Immature natural killer cell (primary cell): ENCODE data around the gene TRAIP. TPM values are rescaled to one million over a fixed set of nuclear protein-coding genes. Genes with fewer than 3 reads are reported as not detected.

Experiments used
- DNase-seq, 3 donors: peaks; one replicate each; pipeline ENCODE4 v3.0.0; 2022; ENCODE audit warnings: mixed read lengths in 1 of 3
- H3K27ac Mint-ChIP-seq, 6 donors: one replicate each; pipeline ENCODE4 v1.8.0; 2020; ENCODE audit warnings: mixed read lengths in 6 of 6, mild to moderate bottlenecking in 5 of 6, inconsistent platforms in 4 of 6, moderate library complexity in 3 of 6
- H3K27me3 Mint-ChIP-seq, 3 donors: one replicate each; pipeline ENCODE4 v1.8.0; 2020 to 2021; ENCODE audit warnings: low read depth in 3 of 3, mild to moderate bottlenecking in 3 of 3, mixed read lengths in 3 of 3, moderate library complexity in 3 of 3, inconsistent platforms in 1 of 3
- H3K36me3 Mint-ChIP-seq, 3 donors: one replicate each; pipeline ENCODE4 v1.8.0; 2020; ENCODE audit warnings: mixed read lengths in 3 of 3, inconsistent platforms in 2 of 3, mild to moderate bottlenecking in 2 of 3
- H3K4me1 Mint-ChIP-seq, 2 donors: one replicate each; pipeline ENCODE4 v1.8.0; 2020; ENCODE audit warnings: inconsistent platforms in 2 of 2, mild to moderate bottlenecking in 2 of 2, mixed read lengths in 2 of 2, moderate library complexity in 1 of 2
- H3K4me3 Mint-ChIP-seq, 5 donors: one replicate each; pipeline ENCODE4 v1.8.0; 2020; ENCODE audit warnings: mild to moderate bottlenecking in 5 of 5, mixed read lengths in 5 of 5, inconsistent platforms in 3 of 5, moderate library complexity in 3 of 5
- H3K9me3 Mint-ChIP-seq, 6 donors: one replicate each; pipeline ENCODE4 v1.8.0; 2020; ENCODE audit warnings: mild to moderate bottlenecking in 6 of 6, mixed read lengths in 6 of 6, inconsistent platforms in 4 of 6, moderate library complexity in 3 of 6
- polyA plus RNA-seq, 3 donors: library from polyadenylated mRNA; unstranded; fragments of 300-500 nt; fragmentation: Illumina TruSeq; gene quantifications; one replicate each; pipeline ENCODE4 v1.2.3, GENCODE V29; 2021

The TRAIP gene
- polyA plus RNA-seq, 3 donors from 2014 or later = 1.4 to 1.5 TPM; not detected in 1

DNA sequence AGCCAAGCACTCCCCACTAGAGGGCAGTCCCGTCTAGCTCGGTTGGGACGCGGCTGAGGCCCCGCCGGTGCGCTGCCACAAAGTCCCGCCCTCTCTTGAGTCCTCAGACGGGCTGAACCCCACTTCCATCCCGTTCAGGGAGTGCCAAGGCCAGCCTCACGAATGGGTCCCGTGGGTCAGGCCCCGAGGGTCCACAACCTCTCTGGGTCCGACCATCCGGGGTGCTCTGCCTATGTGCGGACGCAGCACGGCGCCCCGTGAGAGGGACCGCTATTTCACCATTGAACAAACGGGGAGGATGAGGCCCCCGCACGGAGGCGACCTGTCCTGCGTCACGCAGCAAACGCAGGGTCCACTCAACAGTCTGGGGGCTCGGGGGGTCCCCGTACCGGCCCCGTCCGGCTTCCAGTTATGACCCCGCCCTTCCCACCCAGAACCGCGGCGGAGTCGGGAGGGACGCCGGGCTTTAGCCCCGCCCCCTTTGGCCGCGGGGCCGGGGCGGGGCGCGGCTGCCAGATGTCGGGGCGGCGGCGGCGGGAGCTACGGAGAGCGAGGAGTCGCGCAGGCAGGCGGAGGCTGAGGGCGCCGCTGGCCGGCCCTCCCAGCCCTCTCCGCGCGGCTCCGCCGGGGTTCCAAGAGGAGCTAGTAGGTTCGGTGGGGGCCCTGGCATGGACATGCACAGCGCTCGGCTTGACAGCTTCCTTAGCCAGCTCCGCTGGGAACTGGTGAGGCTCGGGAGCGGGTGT, 53.5 kb downstream of the TRAIP start, which contains the start of gene INKA1:
Gene INKA1 (plus strand): TSS at position 543 of the 746 bp plus-strand sequence. CDS start 132 bp downstream, at position 675.
- peaks cover 20 to 21% of the 10 kb centered on the region in 2 donors for H3K4me1 Mint-ChIP-seq

DNA sequence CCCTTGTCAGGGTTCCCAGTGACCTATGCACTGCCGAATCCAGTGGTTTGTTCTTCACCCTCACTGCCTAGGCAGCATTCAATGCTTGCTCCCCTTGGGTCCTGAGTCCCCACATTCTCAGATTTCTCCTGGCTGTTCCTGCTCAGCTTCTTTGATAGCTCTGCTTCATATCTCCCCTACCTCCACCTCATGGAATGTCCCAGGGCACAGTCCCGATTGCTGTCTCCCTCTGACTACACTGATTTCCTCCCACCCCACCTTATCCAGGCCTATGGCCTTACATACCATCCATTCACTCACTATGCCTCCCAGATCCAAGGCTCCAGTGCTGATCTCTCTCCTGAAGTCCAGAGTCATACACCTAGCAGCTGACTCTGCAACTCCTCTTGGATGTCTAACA, 55.2 kb downstream of the TRAIP start:
- Mint-ChIP-seq H3K9me3 (peaks cover 0 to 2% (median 0%) of the 10 kb centered on the region in 6 donors), H3K27me3 (peaks cover 6 to 10% (median 9%) of the 10 kb centered on the region in 3 donors), H3K4me3 (peak overlapping the region in 2 of 5 donors; percentile 1 to 39), H3K27ac (peak overlapping the region in 1 of 6 donors; percentile 26), H3K4me1 (peaks cover 19 to 20% of the 10 kb centered on the region in 2 donors), H3K36me3 (no peaks in the 10 kb centered on the region)
- no peak for DNase-seq

More for the DNA sequence above, 53.5 kb downstream of the TRAIP start, which contains the start of gene INKA1:
- DNase-seq = peak; percentile 84 to 88 (median 86)
- H3K4me3 Mint-ChIP-seq = peak within 1 kb of the TSS; percentile 87 to 93 (median 92)
- no peaks in the 10 kb centered on the region for H3K36me3 Mint-ChIP-seq
- H3K9me3 Mint-ChIP-seq = peaks cover 0 to 2% (median 0%) of the 10 kb centered on the region in 6 donors
- H3K27ac Mint-ChIP-seq = peak within 1 kb of the TSS; percentile 68 to 92 (median 88)
- peaks cover 6 to 10% (median 9%) of the 10 kb centered on the region in 3 donors for H3K27me3 Mint-ChIP-seq

DNA sequence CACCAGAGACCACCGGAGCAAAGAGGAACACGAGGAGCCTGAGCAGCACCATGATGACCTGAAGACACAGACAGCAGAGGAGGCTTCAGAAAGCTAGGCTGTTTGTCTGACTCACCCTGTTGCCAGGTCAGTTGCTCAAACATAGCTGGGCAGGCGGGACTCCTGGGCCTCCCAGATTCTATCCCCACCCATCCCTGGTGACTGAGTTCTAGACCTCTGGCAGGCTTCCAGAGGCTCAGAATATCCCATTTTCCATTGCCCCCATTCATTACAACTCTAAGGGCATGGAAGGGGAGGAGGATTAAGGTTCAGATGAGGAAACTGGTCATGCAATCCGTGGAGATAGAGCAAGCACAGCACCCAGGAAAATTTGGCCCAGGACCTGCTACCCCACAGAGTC, 56.6 kb downstream of the TRAIP start, which contains the start of gene CDHR4:
Gene CDHR4 (minus strand): TSS at position 113 of the 400 bp plus-strand sequence. CDS start 61 bp downstream, at position 52.
- peaks cover 12 to 13% of the 10 kb centered on the region in 2 donors for H3K4me1 Mint-ChIP-seq
- peaks cover 6 to 14% (median 9%) of the 10 kb centered on the region in 3 donors for H3K27me3 Mint-ChIP-seq
- no peaks in the 10 kb centered on the region for H3K36me3 Mint-ChIP-seq
- no peak within 1 kb of the TSS for H3K27ac Mint-ChIP-seq
- no peak for DNase-seq
- no peak within 1 kb of the TSS for H3K4me3 Mint-ChIP-seq
- H3K9me3 Mint-ChIP-seq = peaks cover 0 to 2% (median 0%) of the 10 kb centered on the region in 6 donors

DNA sequence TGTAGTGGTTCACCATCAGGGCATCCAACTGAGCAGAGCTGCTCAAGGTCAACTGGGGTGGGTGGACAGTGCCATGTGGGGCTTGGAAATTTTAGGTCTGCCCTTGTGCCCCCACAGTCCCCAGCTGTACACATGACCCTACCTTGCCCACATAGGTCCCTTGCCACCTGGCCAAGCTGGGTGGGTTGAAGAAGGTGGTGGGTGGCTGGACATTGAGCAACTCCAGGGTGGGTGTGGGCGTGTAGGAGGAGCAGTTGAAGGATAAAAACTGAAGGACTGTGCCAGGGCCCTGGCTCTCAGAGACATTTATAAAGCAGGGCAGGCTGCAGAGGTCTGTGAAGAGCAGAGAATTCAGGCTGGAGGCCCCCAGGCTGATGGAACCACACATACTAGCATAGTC, 57.3 kb downstream of the TRAIP start:
- H3K27ac Mint-ChIP-seq = no peak overlapping the region
- H3K4me3 Mint-ChIP-seq = no peak overlapping the region

DNA sequence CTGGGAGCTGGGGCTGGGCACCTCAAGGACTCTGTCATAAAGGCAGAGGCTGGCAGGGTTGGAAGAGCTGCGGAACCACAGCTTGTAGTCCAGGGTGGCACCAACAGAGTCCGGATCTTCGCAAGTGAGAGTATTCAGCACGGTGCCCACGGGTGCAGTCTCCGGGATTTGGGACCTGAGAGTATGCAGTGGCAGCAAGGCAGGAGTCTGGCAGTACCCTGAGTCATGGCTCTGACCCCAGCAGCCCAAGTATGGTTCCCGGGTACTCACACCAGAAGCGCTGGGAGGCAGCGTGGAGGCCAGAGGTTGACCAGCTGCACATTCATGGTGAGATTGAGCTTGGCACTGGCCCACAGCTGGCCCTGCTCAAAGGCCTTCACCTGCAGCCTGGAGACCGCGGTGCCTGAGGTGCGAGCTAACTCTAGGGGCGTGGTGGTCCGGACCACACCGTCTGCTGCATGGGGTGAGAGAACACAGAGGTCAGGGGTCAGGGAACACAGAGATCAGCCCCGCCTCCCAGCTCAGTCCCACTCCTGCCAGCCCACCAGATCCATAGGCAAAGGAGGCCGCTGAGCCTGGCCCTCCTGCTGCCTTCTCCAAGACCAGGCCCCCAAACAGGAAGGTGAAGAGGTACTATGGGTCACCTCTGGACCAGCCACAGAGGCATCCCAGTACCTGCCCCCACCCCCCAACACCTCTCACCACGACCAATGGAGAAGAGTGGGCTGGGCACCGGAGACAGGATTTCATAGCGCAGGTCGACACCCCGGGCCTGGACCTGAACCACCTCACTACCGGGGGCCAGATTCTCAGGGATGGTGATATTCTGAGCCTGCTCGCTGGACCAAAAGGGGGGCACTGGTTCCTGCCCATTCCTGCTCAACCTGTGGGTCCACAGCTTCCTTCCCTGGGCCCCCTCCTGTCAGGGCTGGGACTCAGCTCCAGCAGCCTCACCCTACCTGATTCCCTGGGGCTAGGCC, 61.1 kb downstream of the TRAIP start:
- no peak overlapping the region for H3K27ac Mint-ChIP-seq
- H3K4me3 Mint-ChIP-seq = no peak overlapping the region

More for the DNA sequence above, 57.3 kb downstream of the TRAIP start:
- no peak for DNase-seq
- H3K36me3 Mint-ChIP-seq = no peaks in the 10 kb centered on the region
- H3K9me3 Mint-ChIP-seq = peaks cover 0 to 2% (median 0%) of the 10 kb centered on the region in 6 donors
- H3K4me1 Mint-ChIP-seq = peaks cover 10 to 11% of the 10 kb centered on the region in 2 donors
- H3K27me3 Mint-ChIP-seq = peaks cover 6 to 14% (median 9%) of the 10 kb centered on the region in 3 donors

DNA sequence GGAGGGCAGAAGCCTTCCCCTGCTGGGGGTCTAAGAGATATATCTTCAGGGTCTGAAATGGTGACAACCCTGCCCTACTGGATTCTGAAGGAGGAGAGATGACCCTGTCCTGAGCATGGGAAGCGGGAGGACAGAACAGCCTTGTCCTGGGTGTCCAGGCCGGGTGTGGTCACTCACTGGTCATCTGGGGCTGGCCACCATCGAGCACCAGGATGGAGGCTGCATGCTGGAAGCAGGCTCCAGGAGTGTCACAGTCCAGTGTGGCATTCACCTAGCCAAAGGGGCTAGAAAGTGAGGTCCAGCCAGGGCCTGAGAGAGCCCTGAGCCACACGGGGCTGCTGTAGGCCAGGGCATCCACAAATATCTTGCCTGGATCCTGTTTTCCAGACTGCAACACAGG, 61.9 kb downstream of the TRAIP start:
- Mint-ChIP-seq H3K36me3 (no peaks in the 10 kb centered on the region), H3K27ac (no peak overlapping the region), H3K4me1 (no peaks in the 10 kb centered on the region), H3K9me3 (no peaks in the 10 kb centered on the region), H3K27me3 (peaks cover 3 to 6% (median 4%) of the 10 kb centered on the region in 3 donors), H3K4me3 (no peak overlapping the region)
- no peak for DNase-seq

More for the DNA sequence above, 61.1 kb downstream of the TRAIP start:
- Mint-ChIP-seq H3K27me3 (peaks cover 0 to 3% (median 1%) of the 10 kb centered on the region in 3 donors), H3K4me1 (no peaks in the 10 kb centered on the region), H3K9me3 (no peaks in the 10 kb centered on the region), H3K36me3 (no peaks in the 10 kb centered on the region)
- DNase-seq = no peak

DNA sequence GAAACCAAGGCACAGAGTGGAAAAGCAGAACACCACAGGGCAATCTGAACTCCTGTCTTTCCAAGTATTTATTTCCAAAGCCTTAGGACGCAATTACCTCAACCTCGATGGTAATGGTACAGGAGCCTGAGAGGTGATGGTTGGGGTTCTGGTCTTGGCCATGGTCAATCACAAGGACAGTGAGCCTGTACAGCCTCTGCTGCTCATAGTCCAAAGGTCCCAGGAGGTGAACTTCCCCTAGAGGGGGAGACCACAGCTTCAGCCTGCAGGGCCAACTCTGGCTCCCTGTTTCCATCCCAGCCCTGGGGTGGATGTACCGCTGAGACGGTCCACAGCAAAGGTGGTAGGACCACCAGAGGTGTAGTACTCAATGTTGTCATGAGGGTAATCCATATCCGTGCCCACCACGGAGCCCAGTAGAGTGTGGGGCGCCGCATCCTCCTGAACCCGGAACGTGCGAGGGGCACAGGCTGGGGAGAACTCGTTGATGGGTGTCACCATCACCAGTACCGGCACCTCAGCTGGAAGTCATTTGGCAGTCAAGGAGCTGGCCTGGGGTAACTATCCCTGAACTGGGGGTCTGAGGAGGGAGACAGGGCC, 62.8 kb downstream of the TRAIP start:
- Mint-ChIP-seq H3K9me3 (no peaks in the 10 kb centered on the region), H3K4me1 (no peaks in the 10 kb centered on the region), H3K36me3 (no peaks in the 10 kb centered on the region), H3K27me3 (peaks cover 3 to 6% (median 4%) of the 10 kb centered on the region in 3 donors), H3K4me3 (no peak overlapping the region), H3K27ac (no peak overlapping the region)
- no peak for DNase-seq

DNA sequence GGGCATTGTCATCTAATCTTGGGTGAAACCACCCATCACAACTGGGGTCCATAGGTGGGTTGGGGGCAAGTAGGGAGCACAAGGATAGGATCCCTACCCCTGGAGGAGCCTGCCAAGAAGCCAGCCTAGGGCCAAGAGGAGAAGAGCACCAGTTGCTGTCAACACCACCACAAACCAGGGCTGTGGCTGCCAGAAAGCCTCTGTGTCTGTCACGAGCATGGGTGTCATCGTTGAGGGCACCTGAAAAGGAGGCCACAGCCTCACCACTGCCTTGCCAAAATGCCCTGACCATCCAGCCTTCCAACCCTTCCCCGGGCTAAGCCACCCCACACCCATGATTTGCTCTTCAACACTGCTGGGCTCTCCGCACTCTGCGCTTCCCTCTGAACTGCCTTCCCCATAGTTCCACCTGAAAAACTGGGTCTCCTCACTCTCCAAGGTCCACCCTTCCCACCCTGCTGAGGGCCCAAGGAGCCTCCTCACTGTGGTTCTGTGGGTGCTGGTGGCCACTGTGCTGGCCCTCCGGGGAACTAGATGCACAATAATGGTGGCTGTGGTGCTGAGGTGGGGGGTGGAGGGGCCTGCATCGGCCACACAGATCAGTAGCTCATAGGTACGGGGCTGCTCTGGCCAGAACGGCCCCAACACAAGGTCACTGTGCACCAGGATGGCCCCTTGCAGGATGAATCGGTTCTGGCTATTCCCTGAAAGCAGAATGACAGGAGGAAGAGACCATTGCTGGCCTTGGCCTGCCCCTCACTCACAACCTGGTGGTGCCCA, 63.8 kb downstream of the TRAIP start:
- DNase-seq = no peak
- Mint-ChIP-seq H3K27me3 (peaks cover 3 to 6% (median 4%) of the 10 kb centered on the region in 3 donors), H3K9me3 (no peaks in the 10 kb centered on the region), H3K4me3 (no peak overlapping the region), H3K4me1 (no peaks in the 10 kb centered on the region), H3K36me3 (no peaks in the 10 kb centered on the region), H3K27ac (no peak overlapping the region)

DNA sequence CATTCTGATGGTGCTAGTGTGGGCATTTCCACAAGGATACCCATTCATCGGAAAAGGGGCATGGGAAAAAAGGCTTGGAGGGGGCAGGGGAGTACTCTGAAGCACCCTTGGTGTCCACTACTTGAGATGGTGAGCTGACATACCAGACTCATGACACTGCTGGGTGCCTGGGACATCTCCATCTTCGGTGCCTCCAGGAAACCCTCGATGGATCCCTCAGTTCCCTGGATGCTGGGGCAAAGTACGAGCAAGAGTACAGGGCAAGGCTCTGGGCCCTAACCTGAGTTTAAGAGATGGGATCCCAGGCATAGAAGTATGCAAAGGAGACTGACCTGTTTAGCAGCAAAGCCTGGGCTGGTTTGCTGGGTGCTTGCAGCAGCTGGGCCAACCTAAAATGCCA, 64.8 kb downstream of the TRAIP start:
- Mint-ChIP-seq H3K4me3 (no peak overlapping the region), H3K4me1 (peaks cover 7 to 8% of the 10 kb centered on the region in 2 donors), H3K9me3 (no peaks in the 10 kb centered on the region), H3K27ac (no peak overlapping the region), H3K36me3 (no peaks in the 10 kb centered on the region), H3K27me3 (peaks cover 3 to 9% (median 8%) of the 10 kb centered on the region in 3 donors)
- no peak for DNase-seq

DNA sequence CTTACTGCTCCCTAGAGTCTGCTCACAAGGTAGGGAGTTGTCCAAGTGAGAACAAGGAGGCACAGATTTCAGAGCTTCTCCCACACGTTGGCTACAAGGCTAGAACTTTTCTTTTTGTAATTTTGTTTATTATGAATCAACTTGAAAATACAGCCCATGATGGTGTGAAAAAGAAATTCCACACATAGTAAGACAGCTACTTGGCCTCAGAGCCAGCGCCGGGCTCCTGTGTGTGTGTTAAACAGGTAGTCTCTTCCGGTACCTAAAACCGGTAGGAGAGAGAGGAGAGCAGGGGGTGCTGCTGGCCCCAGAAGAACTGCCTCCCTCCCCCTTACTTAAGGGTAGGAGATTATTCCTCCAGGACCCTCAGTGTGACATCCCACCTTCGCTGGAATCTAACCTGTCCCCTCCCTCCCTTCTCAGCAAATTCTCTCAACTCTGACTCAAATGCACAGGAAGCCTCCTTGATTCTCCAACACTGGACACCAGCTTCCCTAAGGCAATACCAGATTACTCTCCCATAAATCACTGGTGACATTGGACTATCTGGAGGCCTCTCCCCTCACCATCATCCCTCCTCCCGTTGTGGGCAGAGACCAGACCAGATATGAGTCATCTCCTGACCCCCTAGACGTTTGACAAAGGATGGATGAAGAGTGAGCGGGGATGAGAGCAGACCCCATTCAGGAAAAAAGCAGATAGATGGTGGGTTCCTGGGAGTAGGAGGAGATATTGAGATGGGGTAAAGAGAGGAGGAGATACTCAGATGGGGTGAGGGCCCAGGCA, 65.5 kb downstream of the TRAIP start:
- DNase-seq = no peak
- peaks cover 10 to 11% of the 10 kb centered on the region in 2 donors for H3K4me1 Mint-ChIP-seq
- H3K4me3 Mint-ChIP-seq = no peak overlapping the region
- H3K27me3 Mint-ChIP-seq = peaks cover under 1 to 10% (median 10%) of the 10 kb centered on the region in 3 donors
- no peaks in the 10 kb centered on the region for H3K9me3 Mint-ChIP-seq
- H3K27ac Mint-ChIP-seq = no peak overlapping the region
- H3K36me3 Mint-ChIP-seq = no peaks in the 10 kb centered on the region

DNA sequence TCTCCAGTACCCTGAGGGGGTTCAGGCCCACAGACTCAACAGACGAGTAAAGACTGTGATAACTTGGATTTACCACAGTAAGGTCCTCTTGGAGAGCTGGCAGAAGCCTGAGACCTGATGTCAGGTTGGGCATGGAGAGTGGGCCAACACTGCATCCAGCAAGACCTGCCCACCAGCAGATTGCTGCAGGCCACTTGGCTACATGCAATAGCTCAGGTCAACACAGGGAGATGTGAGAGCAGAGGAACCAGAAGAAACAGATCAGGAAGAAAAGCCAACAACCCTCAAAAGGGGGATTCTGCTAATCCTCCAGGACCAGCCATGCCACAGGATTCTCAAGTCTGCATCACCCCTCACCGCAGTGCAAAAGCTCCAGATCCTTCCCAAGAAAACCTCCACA, 68.3 kb downstream of the TRAIP start:
- no peak for DNase-seq
- Mint-ChIP-seq H3K9me3 (no peaks in the 10 kb centered on the region), H3K27ac (peak overlapping the region in 1 of 6 donors; percentile 31), H3K4me1 (peaks cover 23 to 32% of the 10 kb centered on the region in 2 donors), H3K4me3 (no peak overlapping the region), H3K36me3 (peaks cover 0 to 6% (median 0%) of the 10 kb centered on the region in 3 donors), H3K27me3 (peaks cover 0 to 10% (median 10%) of the 10 kb centered on the region in 3 donors)

DNA sequence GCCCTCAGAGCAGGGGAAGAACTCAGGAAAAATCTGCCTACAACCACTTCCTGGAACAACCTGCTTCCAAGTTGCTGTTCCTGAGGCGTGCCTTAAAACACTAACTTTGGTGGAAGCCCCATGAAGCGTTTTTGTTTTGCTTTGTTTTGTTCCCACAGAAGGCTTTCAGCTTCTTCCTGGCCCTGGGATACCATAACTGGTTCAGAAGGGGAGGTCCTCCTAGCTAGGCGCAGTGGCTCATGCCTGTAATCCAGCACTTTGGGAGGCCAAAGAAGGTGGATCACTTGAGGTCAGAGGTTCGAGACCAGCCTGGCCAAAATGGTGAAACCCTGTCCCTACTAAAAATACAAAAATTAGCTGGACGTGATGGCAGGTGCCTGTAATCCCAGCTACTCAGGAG, 68.8 kb downstream of the TRAIP start:
- Mint-ChIP-seq H3K36me3 (peaks cover 0 to 6% (median 0%) of the 10 kb centered on the region in 3 donors), H3K4me3 (peak overlapping the region in 4 of 5 donors; percentile 91 to 94 (median 92)), H3K27me3 (peaks cover 0 to 10% (median 10%) of the 10 kb centered on the region in 3 donors), H3K4me1 (peaks cover 23 to 33% of the 10 kb centered on the region in 2 donors), H3K9me3 (no peaks in the 10 kb centered on the region), H3K27ac (peak overlapping the region in 5 of 6 donors; percentile 98 to 99 (median 99))
- no peak for DNase-seq
